GM19035 (cell line): ENCODE results near the gene SLC5A6.
"Not testable (repeated sequence)": the region's sequence is repeated elsewhere in the genome, so short reads cannot be mapped to it uniquely, and the experiment has no call there.

Experiments
- ATAC-seq: cut with Tn5 transposase; IDR thresholded peaks from one replicate; pipeline ENCODE4 v1.9.1; 2021; ENCODE audit not compliant: unreplicated experiment

The SLC5A6 gene

DNA sequence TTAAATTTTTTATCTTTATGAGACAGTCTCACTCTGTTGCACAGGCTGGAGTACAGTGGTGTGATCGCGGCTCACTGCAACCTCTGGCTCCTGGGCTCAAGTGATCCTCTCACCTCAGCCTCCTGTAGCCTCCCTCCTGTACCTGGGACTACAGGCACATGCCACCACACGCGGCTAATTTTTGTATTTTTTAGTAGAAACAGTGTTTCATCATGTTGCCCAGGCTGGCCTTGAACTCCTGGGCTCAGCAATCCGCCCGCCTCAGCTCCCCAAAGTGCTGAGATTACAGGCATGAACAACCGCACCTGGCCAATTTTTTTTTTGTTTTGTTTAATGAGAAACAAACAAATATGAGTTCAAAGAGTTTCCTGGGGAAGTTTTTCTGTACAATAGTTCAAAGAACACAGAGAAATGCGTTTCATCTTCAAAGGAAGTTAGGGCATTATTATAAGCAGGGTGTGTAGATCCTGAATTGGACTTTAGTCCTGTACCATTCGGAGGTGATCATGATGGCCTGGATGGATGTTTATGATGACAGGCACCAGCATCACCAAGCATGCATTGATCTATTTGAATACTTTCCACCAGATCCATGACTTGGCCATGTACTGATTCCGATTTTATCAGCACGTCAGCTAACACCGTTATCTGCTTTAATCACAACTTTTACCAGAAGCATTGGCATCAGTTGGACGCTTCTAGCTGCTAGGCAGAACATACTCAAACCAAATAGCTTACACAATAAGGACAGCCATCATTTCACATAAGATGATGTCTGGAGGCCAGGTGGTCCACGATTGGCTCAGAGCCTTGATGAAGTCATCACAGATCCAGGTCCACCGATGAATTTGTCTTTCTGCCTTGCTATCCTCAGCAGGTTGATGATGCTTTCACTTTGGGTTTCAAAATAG lies 34.4 kb downstream of the SLC5A6 start:
- no peak for ATAC-seq

GRCh38 chr2:27175781-27176180 lies 36.3 kb downstream of the SLC5A6 start:
- ATAC-seq = not testable (repeated sequence)

- ATAC-seq = no peak
These were observed 36.7 kb downstream of the SLC5A6 start for GRCh38 chr2:27175330-27175729.

DNA sequence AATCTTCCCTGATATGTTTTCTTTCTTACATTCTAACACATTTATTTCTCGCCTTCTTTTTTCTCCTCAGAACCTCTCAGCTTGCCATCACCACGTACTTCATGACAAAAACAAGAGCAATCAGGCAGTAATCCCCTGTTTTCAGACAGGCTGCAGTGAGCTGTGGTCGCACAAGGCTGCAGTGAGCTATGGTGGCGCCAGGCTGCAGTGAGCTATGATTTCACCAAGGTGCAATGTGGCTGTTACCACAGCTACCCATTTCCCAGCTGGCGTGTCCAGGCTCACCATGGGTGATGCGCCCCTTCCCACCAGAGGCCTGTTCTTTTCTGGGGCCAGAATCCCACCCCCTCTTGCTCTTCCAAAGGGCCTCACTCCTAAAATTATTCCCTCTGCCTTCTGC lies 37.4 kb downstream of the SLC5A6 start:
- no peak for ATAC-seq

GRCh38 chr2:27171351-27171848 lies 40.7 kb downstream of the SLC5A6 start:
- ATAC-seq = no peak

GRCh38 chr2:27170581-27171337 lies 41.3 kb downstream of the SLC5A6 start:
- ATAC-seq = no peak

- ATAC-seq = peak; percentile 70
These were observed 46.9 kb downstream of the SLC5A6 start for GRCh38 chr2:27164960-27165763.

DNA sequence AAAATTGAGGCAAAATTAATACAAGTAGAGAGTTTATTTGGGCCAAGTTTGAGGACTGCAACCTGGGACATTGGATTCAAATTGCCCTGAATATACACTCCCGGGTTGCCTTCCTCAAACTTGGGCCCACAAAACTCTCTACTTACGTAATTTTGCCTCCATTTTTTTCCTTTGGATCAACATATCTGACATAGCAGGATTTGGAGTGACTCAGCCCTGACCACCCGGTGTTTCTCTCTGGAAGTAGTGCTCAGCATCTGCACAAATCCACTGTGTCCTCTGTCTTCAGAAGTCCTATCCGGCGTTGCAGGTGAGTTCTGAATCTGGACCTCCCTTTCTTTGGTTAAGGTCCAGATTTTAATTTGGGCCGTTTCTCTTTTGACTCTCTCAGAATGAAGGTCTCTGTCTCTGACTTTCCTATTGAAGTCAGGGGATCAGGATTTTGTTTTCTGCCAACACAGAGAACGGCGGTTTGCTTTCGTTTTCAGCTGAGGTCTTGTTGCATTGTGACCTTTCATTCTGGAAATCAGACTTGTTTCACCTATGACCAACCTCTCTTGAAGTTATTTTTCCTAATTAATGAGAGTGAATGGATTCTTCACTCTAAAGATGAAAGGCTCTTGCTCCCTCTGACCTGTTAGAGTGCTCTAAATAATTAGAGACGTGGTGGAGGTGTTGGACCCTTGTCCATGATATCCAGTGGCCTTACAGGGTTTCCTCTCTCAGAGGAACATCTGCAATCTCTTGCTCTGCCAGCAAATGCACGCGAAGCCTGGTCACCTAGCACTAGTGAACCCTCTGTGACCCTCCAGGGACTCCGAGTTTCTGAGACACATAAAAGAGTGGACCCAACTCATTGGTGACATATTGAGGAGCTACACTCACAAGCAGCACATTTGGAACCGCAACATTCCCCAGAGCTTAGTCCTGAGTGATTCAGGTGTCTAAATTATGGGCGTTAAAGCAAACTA lies 49.6 kb downstream of the SLC5A6 start:
- ATAC-seq = no peak

DNA sequence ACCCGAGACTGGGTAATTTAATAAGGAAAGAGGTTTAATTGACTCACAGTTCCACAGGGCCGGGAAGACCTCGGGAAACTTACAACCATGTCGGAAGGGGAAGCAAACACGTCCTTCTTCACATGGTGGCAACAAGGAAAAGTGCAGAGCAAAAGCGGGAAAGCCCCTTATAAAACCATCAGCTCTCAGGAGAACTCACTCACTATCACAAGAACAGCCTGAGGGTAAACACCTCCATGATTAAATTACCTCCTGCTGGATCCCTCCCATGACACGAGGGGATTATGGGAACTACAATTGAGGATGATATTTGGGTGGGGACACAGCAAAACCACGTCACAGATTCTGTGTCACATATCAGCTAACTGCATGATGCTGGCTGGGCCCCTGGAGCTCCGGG lies 51.9 kb downstream of the SLC5A6 start:
- no peak for ATAC-seq

GRCh38 chr2:27159271-27159670 lies 52.8 kb downstream of the SLC5A6 start:
- no peak for ATAC-seq

- no peak for ATAC-seq
These were observed 53.6 kb downstream of the SLC5A6 start for GRCh38 chr2:27158468-27158867.

DNA sequence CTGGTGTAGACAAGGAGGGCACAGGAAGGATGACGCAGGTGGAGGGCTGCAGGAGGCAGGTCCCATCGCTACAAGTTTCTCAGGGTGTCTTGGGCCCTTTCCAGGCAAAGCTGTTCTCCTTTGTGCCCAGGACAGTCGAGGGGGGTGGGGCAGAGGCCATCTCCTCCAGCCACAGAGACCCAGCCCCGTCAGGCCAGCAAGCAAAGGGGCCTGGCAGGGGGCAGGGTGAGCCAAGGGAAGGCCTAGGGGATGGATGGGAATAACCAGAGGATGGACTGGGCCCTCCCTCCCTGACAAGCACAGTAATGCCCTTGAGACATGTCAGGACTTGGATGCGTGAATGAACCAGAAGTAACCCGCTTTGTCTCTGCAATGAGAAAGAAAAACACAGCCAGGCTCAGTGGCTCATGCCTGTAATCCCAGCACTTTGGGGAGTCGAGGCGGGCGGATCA lies 57.0 kb downstream of the SLC5A6 start:
- no peak for ATAC-seq

DNA sequence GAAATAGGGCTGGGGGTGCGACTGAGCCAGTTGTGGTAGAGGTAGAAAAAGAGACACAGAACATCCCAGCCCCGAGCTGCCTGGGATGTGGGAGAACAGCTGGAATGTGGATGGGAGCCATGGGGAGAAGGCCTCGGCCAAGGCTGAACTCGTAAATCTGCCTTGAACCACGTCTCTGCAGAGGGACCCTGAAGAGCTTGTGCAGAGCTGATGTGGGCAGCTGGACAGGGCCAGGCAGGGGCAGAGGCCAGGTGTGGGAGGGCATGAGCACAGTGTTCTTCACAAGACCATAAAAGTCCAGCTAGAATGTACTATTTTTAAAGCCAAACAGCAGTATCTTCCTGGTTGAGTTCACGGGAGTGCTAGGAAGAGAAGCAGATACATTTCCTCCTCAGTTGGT lies 57.6 kb downstream of the SLC5A6 start:
- no peak for ATAC-seq

GRCh38 chr2:27152796-27153464 lies 59.1 kb downstream of the SLC5A6 start:
- no peak for ATAC-seq

GRCh38 chr2:27152102-27152795 lies 59.8 kb downstream of the SLC5A6 start:
- ATAC-seq = no peak

DNA sequence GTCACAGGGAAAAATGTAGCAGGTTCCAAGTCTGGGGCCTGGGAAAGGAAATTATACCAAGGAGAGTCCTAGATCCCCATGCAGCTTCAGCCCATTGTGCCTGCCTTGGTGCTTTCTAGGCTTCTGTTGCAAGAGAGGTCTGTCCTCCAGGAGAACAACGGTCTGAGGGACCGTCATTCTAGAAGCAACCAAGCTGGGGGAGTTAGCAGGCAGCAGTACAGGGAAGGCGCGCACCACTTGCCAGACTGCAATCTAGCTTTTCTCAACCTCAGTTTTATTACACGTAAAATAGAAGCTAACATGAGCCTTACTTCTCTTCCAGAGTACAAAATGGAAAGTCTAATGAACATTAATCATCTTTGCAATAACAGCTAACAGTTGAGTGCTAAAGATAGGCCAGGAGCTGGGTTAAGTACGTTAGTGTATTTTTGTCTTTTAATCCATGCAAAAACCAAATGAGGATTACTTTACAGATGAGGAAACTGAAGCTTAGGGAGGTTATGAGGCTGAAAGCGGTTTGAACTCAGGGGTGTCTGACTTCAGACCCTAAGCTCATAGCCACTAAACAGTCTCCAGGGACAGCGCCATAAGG lies 61.3 kb downstream of the SLC5A6 start:
- no peak for ATAC-seq
